CD4-positive, alpha-beta T cell treated with Interferon alpha-2 for 1 hour (primary cell): ENCODE results near the gene STK32A.
A peak's percentile ranks its signal among the peaks of the same experiment; 100 is the strongest.

Source experiments
- DNase-seq, 2 donors: peaks; one replicate each; pipeline ENCODE4 v3.0.0-alpha.2; 2020 to 2022

Gene STK32A

DNA sequence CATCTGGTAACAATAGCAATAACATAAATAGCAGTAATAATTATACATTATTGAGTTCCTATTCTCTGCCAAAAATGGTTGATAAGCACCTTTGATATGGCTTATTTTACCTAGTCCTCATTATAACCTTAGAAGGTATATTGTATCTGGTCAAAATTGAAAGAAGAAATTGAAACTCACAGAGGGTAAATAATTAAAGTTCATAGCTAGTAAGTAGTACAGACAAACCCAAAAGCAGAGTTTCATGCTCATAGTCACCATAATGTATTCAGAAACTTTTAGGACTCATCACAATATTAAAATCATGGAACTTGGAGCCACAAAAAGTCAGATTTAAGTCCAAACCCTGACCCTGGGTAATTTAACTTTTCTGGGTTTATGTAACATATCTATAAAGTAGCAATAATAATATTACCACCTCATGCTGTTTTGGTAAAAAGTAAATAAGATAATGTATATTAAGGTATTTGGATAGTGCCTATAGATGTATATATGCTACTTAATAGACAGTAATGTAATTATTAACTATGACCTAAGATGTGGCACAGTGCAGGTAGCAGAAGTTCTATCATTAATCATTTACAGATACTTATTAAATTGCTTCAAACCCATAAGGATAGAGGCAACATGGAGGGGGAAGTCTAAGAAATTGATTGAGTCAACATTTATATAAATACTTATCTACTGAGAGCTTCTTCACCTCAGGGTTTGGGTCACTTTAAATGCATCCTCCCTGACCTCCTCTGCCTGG, 32.4 kb downstream of the STK32A start:
- no peak for DNase-seq

DNA sequence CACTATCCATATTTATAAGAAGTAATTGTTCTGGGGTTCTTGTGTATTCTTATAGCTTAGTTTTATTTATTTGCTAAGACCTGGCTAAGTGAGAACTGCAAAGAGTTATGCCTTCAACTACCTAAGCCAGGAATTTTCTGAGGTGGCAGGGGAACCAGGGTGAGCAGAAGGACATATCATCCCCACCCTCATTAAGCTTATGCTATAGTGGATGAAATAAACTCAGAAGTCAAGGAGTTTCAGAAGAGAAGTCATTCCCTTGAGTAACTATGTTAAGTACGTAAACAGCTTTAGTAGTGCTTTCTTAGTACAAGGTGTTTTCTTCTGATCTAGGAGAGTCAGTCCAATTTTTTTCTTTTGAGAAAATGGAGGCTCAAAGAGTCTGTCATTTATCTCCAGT, 41.7 kb downstream of the STK32A start:
- DNase-seq = no peak

DNA sequence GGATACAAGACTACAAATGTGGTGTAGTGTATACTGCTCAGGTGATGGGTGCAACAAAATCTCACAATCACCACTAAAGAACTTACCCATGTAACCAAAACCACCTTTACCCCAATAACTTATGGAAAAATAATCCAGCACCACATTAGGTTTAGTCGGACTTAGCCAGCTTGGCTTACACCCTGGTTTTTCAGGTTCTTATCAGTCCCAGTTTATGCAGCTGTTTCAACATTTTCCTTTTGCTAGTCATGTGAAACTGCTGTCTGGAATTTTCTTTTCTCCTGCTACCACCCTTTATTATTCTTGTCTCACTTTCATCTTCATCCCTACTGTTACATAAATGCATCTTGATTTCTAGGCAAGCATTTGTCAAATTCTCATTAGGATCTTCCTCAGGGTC, 51.5 kb downstream of the STK32A start:
- no peak for DNase-seq

DNA sequence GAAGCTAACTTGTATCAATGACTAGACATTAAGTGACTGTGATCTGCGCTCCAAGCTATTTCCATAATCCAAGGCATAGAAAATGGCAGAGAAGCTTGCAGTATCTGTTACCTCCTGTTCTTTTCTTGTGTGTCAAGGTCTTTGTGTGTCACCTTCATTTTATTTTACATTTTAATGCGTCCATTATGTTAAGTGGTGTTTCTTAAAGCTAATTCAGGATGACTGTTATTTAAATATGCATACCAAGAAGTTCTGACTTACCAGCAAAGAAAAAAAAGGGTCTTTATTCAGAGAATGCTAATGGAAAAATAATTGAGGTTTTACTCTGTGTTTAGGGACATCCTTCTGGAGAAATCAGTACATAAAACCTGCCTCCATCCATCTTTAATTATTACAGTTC, 52.3 kb downstream of the STK32A start:
- DNase-seq = no peak

DNA sequence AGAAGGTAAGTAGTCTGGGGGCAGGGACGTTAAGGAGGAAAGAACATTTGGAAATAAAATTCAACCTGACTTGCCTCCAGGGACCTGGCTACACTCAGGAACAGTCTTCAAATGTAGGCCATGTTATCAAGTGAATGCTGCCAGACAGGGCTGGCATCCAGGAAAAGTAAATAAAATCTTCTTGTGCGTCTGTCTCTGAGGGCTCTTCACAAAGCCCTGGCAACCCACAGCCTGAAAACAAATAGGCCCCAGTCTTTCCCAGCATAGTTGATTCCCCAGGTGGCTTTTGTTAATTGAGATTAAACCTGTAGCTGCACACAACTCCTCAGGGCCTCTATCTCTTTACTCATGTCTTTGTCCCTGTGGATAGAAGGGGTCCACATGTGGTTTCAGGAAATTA, 55.4 kb downstream of the STK32A start:
- DNase-seq = no peak

DNA sequence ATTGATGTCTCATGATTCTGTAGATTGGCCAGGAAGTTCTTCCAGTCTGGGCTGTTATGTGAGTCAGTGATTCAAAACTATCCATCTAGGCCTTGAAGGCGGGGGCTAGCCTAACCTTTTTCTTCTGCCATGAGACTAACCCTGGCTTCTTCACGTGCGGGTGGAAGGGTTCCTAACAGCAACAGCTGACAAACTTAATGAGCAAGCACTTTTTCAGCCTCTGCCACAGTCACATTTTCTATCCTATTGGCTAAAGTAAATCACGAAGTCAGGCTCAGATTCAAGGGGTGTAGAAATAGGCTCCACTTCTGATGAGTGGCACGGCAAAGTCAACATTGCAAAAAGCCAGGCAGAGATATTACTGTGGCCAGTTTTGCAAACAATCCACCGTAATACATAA, 68.4 kb downstream of the STK32A start:
- no peak for DNase-seq

DNA sequence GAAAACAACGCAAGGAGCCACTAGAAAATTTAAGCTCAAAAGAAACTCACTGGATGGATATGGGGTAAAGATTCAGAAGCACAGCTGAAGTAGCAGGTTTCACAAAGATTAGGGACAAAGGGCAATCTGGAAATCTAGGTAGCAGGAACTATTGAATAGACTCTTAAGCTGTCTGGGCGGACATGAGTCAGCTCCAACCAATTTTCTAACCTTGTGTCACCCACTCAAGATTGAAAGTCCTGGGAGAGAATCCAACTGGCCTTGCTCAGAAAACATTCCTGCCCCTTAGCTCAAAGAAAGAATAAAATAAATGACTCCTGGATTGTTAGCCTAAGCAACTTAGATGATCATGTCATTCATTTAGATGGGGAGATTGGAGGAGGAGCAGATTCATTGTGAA, 69.2 kb downstream of the STK32A start:
- no peak for DNase-seq

DNA sequence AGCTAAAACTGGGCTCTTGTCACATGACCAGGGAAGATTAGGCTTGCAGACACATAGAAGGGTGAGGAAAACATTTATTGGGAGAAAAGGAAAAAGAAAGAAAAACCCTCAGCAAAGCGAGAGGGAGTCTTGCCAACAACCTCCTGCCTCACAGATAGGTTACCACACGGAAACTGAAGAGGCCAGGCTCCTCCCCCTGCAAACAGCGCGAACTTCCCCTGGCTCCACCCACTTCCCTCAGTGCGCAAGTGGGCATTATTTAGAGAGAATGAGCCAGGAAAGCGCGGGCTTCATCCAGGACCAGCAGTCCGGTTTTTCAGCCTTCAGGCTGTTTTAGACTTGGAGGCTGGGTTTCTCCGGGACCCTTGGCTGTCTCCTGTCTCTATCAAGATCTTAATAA, 70.3 kb downstream of the STK32A start:
- DNase-seq = no peak

DNA sequence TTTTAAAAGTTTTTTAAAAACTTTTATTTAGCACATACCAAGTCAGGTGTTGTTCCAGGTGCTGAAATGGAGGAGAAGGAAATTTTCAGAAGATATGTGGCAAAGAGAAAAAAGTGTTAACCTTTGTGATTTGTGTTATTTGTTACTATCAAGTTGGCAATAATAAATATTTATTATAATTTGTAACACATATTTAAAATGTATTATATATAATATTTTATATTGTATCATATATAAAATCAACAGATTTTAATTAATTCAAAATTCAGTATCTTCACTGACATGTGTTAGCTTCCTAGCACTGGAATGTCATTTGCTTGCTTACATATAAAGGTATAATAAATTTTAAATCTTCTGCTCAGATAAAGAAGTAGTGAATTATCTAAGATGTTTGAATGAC, 71.5 kb downstream of the STK32A start:
- DNase-seq = no peak

DNA sequence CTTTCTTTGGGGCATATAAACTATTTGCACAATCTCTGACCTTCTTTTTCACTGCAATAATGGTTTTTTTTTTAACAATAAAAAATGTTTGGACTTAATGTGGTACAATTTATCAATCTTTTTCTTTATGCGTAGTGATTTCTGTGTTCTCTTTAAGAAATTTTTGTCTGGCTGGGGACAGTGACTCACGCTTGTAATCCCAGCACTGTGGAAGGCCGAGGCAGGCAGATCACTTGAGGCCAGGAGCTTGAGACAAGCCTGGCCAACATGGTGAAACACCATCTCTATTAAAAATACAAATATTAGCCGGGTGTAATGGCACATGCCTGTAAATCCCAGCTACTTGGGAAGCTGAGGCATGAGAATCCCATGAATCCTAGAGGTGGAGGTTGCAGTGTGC, 72.3 kb downstream of the STK32A start:
- no peak for DNase-seq

DNA sequence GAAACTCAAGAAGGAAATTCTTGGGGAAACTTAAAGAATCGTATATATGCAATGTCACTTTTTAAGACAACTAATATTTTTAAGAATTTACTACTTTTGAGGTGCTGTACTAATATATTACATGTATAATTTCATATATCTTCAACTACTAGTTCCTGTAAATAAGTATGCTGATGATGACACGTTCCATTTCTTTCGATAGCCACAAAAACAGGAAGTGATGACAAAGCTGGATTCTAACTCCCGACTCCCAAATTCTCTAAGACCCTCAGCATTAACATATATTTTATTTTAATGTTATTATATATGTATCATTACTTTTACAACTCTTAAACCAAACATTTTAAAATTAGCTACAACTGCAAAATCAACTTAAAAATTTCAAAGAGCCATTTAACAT, 74.8 kb downstream of the STK32A start:
- no peak for DNase-seq

DNA sequence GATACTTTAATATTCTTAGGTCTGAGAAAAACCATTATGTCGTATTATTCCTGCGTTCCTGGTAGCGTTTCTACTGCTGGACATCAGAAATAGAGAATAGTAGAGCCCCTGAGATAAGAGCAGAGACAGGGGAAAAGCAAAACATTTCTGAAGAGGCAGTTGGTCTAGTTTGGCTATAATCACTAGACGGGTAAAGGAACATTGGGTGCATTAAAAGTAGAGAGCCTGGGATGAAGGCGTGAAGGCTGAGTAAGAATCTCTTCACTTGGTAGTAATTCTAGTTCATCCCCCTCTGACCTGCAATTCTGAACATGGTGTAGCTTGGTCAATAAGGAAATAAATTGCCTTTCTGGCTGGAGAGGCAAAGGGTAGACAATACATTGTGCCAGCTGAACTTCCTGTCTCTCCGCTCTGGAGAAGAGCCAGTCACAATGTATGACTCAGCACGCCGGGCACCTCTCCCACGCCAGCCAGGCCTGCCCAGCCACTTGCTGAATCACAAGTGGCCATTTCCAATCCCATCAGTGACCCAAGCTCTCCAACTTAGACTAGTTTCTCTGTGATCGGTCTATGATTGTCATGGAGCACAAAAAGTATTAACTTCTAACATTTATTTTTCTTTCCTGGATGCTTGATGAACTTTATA, 75.4 kb downstream of the STK32A start:
- DNase-seq = peak in 1 of 2 donors; percentile 31

DNA sequence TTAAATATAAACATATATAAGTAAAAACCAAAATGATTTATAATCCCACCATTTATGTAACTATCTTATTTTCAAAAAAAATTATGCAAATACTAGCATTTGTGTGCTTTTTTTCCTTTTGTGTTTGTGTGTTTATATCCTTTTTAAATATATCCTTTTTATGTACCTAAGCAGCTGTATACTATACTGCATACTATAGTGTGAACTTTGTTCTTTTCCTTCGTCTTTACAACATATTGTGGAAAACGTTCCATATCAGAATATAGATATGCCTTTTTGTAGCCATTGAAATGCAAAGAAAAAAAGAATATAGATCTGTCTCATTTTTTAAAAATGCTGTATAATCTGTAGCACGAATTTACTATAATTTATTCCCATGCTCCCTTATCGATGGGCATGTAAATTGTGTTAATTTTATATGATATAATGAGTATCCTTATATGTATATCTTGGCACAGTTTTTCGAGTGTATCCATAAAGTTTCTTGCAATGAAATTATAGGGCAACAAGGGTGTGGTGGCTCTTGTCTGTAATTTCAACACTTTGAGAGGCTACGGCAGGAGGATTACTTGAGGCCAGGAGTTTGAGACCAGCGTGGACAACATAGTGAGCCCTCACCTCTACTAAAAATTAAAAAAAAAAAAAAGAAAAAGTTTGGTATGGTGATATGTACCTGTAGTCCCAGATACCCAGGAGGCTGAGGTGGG, 83.3 kb downstream of the STK32A start:
- DNase-seq = no peak

DNA sequence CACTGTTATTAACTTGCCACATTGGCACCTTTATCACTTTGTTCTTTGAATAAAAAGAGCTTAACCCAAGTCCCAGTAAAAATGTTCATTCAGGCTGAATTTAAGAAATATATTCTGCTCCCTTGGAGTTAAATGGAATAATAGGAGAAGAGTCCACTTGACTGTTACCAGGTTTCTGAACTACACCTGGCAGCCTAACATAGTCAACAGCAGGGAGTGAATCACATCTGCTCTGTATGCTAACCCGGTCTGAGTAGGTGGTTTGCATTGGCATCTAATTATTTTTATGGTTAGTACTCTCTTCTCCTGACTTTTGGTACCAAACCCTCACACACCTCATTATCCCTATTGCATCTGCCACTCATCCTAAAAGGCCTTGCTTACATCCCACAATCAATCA, 86.7 kb downstream of the STK32A start:
- no peak for DNase-seq

DNA sequence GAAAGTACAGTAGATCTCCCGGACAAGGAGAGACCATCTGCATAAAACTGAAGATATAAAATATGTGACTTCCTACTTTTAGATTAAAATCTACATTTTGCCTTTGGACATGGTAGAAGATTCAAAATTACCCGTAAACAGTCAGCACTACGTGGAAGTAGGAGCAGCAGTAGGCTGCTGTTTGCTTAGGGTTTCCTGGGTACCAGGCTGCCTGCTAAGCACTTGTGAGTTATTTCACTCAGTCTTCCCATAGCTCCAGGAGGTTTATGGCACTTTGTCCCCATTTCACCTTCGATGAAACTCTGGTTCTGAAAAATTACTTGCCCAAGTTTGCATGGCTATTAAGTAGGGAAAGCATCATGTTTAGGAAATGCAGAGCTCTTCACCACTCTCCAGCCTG, 92.6 kb downstream of the STK32A start:
- no peak for DNase-seq

DNA sequence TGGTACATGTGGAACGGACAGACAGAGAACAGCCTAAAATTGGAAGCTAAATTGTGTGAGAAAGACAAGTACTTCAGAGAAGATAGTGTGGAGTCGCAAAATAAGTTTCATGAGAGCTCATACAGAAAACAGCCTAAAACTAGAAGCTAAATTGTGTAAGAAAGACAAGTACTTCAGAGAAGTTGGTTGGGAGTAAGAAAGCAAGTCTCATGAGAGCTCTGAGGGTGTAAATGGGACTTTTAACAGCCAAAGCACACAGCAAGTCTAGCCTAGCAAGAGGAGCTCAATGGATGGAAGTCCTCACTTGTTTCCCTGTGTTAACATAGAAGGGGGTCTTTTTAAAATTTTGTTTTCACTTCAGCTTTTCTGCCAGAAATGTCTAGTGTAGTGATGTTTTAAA, 93.1 kb downstream of the STK32A start:
- DNase-seq = no peak

DNA sequence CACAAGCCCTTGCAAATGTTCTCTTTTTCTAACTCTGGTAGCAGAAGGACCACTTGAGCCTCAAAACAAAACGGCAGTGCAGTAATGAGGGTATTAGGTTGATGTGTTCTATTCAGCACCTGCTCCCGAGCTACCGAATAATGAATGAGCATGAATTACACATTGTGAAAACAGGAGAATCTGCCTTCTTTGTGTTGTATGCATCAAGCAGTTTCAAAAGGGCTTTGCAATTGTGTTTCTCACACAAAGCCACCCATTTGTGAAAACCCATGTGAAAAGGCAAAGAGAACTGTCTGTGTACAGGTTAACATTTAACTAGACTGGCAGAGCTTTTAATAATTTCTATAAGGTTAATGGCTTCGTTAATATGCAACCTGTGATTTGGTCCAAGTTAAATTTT, 97.8 kb downstream of the STK32A start:
- no peak for DNase-seq

DNA sequence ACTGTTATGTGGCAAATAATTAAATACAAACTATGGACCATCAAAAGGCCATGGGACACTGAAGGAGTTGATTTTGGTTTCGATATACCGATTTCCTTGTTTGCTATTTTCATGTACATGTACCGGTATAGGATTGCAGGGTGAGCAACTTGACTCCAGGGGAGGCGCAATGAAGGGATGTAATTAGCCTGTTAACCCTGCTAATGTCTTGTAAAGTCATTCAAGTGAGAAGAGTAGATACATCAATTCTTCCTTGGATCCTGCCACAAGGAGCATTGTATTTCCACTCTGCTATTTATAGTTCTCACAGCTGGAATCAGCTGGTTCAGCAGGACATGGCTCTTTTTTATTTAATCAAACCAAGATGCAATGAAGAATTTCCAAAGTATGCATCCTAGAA, 102.0 kb downstream of the STK32A start:
- DNase-seq = no peak

DNA sequence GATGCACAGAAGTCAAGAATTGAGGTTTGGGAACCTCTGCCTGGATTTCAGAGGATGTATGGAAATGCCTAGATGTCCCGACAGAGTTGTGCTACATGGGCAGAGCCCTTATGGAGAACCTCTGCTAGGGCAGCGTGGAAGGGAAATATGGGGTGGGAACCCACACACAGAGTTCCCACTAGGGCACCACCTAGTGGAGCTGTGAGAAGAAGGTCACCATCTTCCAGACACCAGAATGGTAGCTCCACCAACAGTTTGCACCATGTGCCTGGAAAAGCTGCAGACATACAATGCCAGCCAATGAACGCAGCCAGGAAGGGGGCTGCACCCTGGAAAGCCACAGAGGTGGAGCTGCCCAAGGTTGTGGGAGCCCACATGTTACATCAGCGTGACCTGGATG, 104.5 kb downstream of the STK32A start:
- no peak for DNase-seq

DNA sequence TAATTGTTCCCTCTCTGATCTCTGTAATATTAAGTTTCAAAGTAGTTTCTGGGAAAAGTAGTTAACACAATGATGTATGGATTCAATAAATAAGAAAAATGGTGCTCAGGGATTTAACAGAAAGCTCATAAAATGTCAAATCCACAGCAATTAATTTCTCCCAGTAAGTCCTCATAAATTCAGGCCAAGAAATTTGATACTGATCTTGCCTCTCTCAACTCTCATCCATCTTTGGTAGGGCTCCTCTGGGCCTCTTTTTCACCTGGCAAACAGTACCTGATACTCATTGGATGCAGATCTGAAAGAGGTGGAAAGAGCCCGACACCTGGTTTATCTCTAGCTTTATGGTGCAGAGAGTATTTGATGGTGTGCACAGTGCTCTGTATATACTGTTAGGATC, 106.1 kb downstream of the STK32A start:
- DNase-seq = no peak

DNA sequence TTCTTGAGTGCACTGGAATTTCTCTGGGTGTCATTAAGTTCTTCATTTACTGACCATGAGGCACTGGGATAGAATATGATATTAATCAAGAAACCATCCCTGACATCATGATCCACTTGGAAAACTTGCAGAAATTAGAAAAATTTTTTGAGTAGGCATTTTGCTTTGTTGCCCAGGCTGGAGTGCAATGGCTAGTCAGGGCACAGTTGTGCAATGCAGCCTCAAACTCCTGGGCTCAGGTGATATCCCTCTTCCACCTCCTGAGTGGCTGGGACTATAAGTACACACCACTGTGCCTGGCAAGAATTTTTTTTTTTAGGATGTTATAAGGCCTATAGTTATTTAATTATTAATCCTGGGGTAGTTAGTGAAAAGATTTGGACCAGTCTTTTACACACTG, 106.5 kb downstream of the STK32A start:
- DNase-seq = no peak

DNA sequence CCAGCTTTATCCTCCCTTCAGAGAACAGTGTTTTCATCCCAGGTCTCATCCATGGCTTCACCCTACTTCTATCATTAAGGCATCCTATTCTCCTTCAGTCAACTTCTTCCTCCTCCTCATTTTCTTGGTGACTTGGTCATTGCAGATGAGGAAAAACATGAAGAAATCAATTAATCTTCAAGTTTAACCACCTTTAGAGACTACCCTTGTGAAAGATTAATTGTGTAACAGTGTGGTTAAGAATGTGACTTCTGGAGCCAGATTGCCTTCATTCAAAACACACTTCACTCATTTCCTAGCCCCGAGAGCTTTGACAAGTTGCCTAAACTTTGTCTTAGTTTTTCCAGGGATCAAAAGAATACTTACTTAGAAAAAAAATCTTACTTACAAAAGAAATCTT, 110.0 kb downstream of the STK32A start:
- no peak for DNase-seq

DNA sequence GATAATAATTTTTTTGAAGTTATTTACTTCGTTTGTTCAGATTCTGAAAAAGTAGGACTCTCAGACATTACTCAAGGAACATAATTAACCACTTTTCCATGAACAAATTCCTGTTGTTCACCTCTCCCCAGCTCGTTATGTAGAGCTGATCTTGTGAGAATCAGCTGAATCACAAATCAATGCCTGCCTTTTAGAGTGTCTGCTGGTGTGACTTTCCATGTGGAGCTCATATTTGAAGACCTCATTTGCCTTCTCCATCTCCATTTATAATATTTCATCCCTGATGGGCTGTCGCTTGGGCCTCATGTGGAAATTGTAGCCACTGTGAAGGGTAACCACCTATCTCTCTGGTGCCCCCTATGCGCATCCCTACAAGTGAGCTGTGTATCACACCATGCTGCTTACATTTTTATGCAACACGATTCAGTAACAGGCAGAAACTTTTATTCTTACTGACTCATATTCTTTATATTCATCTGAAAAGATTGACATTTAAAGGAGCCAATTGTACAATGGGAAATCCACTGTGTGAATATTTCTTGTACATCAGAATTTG, 111.3 kb downstream of the STK32A start:
- no peak for DNase-seq

DNA sequence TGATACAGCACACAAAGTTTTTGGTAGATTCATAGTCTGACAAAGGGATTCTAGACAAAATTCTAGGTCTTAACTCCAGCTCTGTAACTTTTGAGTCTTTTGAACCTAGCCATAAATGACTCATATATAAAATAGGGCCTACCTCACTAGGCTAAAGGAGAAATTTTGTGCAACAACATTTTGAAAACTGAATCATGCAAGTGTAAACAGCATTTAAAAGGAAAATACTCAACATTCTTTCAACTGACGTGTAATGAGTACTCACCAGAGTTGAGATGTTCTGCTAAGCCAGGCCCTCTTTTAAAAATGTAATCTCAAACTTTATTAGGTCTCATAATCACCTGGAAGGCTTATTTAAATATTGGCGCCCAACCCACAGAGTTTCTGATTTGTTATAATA, 113.2 kb downstream of the STK32A start:
- no peak for DNase-seq
